ENCODE data around the gene SLC66A3.

GRCh38 chr2:11179899-11180298, 24.6 kb downstream of the SLC66A3 start:
- TF ChIP-seq, protein P1, sequence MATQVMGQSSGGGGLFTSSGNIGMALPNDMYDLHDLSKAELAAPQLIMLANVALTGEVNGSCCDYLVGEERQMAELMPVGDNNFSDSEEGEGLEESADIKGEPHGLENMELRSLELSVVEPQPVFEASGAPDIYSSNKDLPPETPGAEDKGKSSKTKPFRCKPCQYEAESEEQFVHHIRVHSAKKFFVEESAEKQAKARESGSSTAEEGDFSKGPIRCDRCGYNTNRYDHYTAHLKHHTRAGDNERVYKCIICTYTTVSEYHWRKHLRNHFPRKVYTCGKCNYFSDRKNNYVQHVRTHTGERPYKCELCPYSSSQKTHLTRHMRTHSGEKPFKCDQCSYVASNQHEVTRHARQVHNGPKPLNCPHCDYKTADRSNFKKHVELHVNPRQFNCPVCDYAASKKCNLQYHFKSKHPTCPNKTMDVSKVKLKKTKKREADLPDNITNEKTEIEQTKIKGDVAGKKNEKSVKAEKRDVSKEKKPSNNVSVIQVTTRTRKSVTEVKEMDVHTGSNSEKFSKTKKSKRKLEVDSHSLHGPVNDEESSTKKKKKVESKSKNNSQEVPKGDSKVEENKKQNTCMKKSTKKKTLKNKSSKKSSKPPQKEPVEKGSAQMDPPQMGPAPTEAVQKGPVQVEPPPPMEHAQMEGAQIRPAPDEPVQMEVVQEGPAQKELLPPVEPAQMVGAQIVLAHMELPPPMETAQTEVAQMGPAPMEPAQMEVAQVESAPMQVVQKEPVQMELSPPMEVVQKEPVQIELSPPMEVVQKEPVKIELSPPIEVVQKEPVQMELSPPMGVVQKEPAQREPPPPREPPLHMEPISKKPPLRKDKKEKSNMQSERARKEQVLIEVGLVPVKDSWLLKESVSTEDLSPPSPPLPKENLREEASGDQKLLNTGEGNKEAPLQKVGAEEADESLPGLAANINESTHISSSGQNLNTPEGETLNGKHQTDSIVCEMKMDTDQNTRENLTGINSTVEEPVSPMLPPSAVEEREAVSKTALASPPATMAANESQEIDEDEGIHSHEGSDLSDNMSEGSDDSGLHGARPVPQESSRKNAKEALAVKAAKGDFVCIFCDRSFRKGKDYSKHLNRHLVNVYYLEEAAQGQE (IDR thresholded peaks at IDR 0.05; ENCODE audit: low read depth) = no peak
- TF ChIP-seq RAD21 (IDR thresholded peaks at IDR 0.05; ENCODE audit: low read depth) = no peak
- TF ChIP-seq YY1 (IDR thresholded peaks at IDR 0.05; ENCODE audit: low read depth) = no peak
- TF ChIP-seq CREB1 (IDR thresholded peaks at IDR 0.05; ENCODE audit: low read depth) = no peak
- no peak for TF ChIP-seq EP300 (IDR thresholded peaks at IDR 0.05; ENCODE audit: borderline replicate concordance)
- TF ChIP-seq, protein P2, sequence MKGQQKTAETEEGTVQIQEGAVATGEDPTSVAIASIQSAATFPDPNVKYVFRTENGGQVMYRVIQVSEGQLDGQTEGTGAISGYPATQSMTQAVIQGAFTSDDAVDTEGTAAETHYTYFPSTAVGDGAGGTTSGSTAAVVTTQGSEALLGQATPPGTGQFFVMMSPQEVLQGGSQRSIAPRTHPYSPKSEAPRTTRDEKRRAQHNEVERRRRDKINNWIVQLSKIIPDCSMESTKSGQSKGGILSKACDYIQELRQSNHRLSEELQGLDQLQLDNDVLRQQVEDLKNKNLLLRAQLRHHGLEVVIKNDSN (IDR thresholded peaks at IDR 0.05) = no peak
- no peak for TF ChIP-seq ZBTB7A (IDR thresholded peaks at IDR 0.05; ENCODE audit: low read depth)
- TF ChIP-seq MAX (IDR thresholded peaks at IDR 0.05) = no peak
- no peak for TF ChIP-seq CEBPB (IDR thresholded peaks at IDR 0.05)
- no peak for TF ChIP-seq TAF1 (IDR thresholded peaks at IDR 0.05; ENCODE audit: low read depth)
- no peak for TF ChIP-seq EGR1 (IDR thresholded peaks at IDR 0.05)
- TF ChIP-seq NFIC (IDR thresholded peaks at IDR 0.05) = no peak
- no peak for TF ChIP-seq TEAD4 (IDR thresholded peaks at IDR 0.05)
- TF ChIP-seq TCF12 (IDR thresholded peaks at IDR 0.05; ENCODE audit: low read depth) = no peak

Data from Ishikawa (cell line).